H1 (cell line): ENCODE measurements around the gene NUMB. TPM values are rescaled to one million over a fixed set of nuclear protein-coding genes. Genes with fewer than 3 reads are reported as not detected.

ENCODE experiments used
- CTCF ChIA-PET: fragments of 300-600 bp; sonication (Branson Sonifier 250); formaldehyde crosslinking; loops from one replicate; lab custom pipeline; 2021; ENCODE audit not compliant: partially characterized antibody; lab: Charles Lee
- POLR2A ChIA-PET: fragments of 300-600 bp; sonication (Branson Sonifier 250); formaldehyde crosslinking; loops from one replicate; lab custom pipeline; 2021; ENCODE audit warnings: inconsistent platforms; ENCODE audit not compliant: partially characterized antibody; lab: Charles Lee
- DNase-seq, 2 experiments: peaks; one replicate each; pipeline versions ENCODE4 v3.0.0 to v3.0.0-alpha.2; 2010 to 2022; ENCODE audit warnings: low spot score in 2 of 2, low read depth in 1 of 2, mixed read lengths in 1 of 2
- FAIRE-seq: peaks from 2 replicates; lab custom pipeline; 2011; peaks lifted over from hg19 to GRCh38; lab: Jason Lieb, UNC
- H2AFZ ChIP-seq: 2 replicates; pipeline ENCODE4 v1.8.1; 2012; ENCODE audit warnings: low read length, inconsistent platforms
- H2AK5ac ChIP-seq: 2 replicates; pipeline ENCODE4 v1.6.1; 2013; ENCODE audit warnings: low read depth, low read length
- H2BK120ac ChIP-seq: replicated peaks from 2 replicates; pipeline ENCODE3; 2013; ENCODE audit warnings: low read depth, low read length, inconsistent platforms
- H2BK12ac ChIP-seq: 2 replicates; pipeline ENCODE4 v1.6.1; 2013; ENCODE audit warnings: low read depth, low read length
- H2BK15ac ChIP-seq: 2 replicates; pipeline ENCODE4 v1.6.1; 2013; ENCODE audit warnings: low read length
- H2BK20ac ChIP-seq: 2 replicates; pipeline ENCODE4 v1.6.1; 2013; ENCODE audit warnings: low read length
- H2BK5ac ChIP-seq: 2 replicates; pipeline ENCODE4 v1.6.1; 2013; ENCODE audit warnings: low read depth, low read length
- H3K14ac ChIP-seq: 2 replicates; pipeline ENCODE4 v1.6.1; 2013; ENCODE audit warnings: inconsistent platforms; ENCODE audit not compliant: insufficient read length
- H3K18ac ChIP-seq: 2 replicates; pipeline ENCODE4 v1.6.1; 2013; ENCODE audit warnings: low read length; ENCODE audit errors: extremely low read depth
- H3K23ac ChIP-seq: 2 replicates; pipeline ENCODE4 v1.6.1; 2013; ENCODE audit warnings: inconsistent platforms; ENCODE audit not compliant: insufficient read length
- H3K23me2 ChIP-seq: 2 replicates; pipeline ENCODE4 v1.6.1; 2013; ENCODE audit warnings: low read depth, low read length
- H3K27ac ChIP-seq: 2 replicates; pipeline ENCODE4 v1.6.1; 2011; ENCODE audit warnings: low read depth, low read length, inconsistent platforms
- H3K27me3 ChIP-seq, 4 experiments: replicated peaks in 1 of 4; 1 replicate in 1 of 4; 2 replicates in 3 of 4; pipeline versions ENCODE4 v1.6.1 to v1.8.1; 2011 to 2013; ENCODE audit warnings: low read length in 3 of 4, mild to moderate bottlenecking in 3 of 4, inconsistent platforms in 2 of 4, mixed read lengths in 2 of 4, moderate library complexity in 1 of 4; ENCODE audit not compliant: control insufficient read depth in 3 of 4, insufficient read depth in 3 of 4; ENCODE audit errors: extremely low read depth in 1 of 4
- H3K36me3 ChIP-seq, 4 experiments: 2 replicates each; pipeline versions ENCODE4 v1.6.1 to v1.8.1; 2011 to 2013; ENCODE audit warnings: mild to moderate bottlenecking in 4 of 4, low read length in 3 of 4, moderate library complexity in 2 of 4, control low read depth in 1 of 4, inconsistent platforms in 1 of 4; ENCODE audit not compliant: insufficient read depth in 4 of 4, control insufficient read depth in 2 of 4
- H3K4ac ChIP-seq: replicated peaks from 2 replicates; pipeline ENCODE3; 2013; ENCODE audit warnings: low read length, low read depth, mixed read lengths, inconsistent platforms; ENCODE audit not compliant: insufficient read length
- H3K4me1 ChIP-seq, 4 experiments: replicated peaks in 1 of 4; 1 replicate in 1 of 4; 2 replicates in 3 of 4; pipeline versions ENCODE4 v1.6.1 to v1.8.1; 2011 to 2013; ENCODE audit warnings: low read length in 3 of 4, inconsistent platforms in 2 of 4, mixed read lengths in 1 of 4; ENCODE audit not compliant: insufficient read depth in 4 of 4, control insufficient read depth in 3 of 4
- H3K4me2 ChIP-seq, 2 experiments: 2 replicates each; pipeline versions ENCODE4 v1.6.1 to v1.8.1; 2011 to 2013; ENCODE audit warnings: low read depth in 2 of 2, low read length in 2 of 2, control low read depth in 1 of 2, inconsistent platforms in 1 of 2, mild to moderate bottlenecking in 1 of 2; ENCODE audit not compliant: insufficient read depth in 1 of 2
- H3K4me3 ChIP-seq, 4 experiments: fragments of 200-600, 300-600 bp in 1 of 4; sonication (generic), shearing (Covaris generic), sonication (Bioruptor Twin) in 1 of 4; 2 replicates each; pipeline versions ENCODE4 v1.5.1 to v1.8.1; 2011 to 2016; ENCODE audit warnings: low read length in 4 of 4, low read depth in 3 of 4, control low read depth in 2 of 4, inconsistent platforms in 2 of 4, mild to moderate bottlenecking in 2 of 4, mixed read lengths in 1 of 4, moderate library complexity in 1 of 4; ENCODE audit not compliant: insufficient read depth in 2 of 4; ENCODE audit errors: extremely low read depth in 1 of 4
- H3K56ac ChIP-seq: replicated peaks from 2 replicates; pipeline ENCODE3; 2013; ENCODE audit warnings: low read depth, mild to moderate bottlenecking, mixed read lengths, low read length, inconsistent platforms; ENCODE audit not compliant: insufficient read length
- H3K79me1 ChIP-seq: 2 replicates; pipeline ENCODE4 v1.6.1; 2013; ENCODE audit warnings: low read depth, low read length, control low read depth
- H3K79me2 ChIP-seq, 2 experiments: 2 replicates each; pipeline versions ENCODE4 v1.6.1 to v1.8.1; 2012 to 2013; ENCODE audit warnings: low read length in 2 of 2, mild to moderate bottlenecking in 2 of 2, inconsistent platforms in 1 of 2; ENCODE audit not compliant: insufficient read depth in 2 of 2, control insufficient read depth in 1 of 2
- H3K9ac ChIP-seq, 4 experiments: replicated peaks in 1 of 4; 1 replicate in 1 of 4; 2 replicates in 3 of 4; pipeline versions ENCODE4 v1.6.1 to v1.8.1; 2011 to 2013; ENCODE audit warnings: low read depth in 3 of 4, low read length in 3 of 4, control low read depth in 2 of 4, mild to moderate bottlenecking in 2 of 4, moderate library complexity in 2 of 4, inconsistent platforms in 1 of 4; ENCODE audit errors: extremely low read depth in 1 of 4
- H3K9me3 ChIP-seq, 2 experiments: 2 replicates each; pipeline versions ENCODE4 v1.6.1 to v1.8.1; 2012 to 2013; ENCODE audit warnings: mild to moderate bottlenecking in 2 of 2, moderate library complexity in 2 of 2, control low read depth in 1 of 2, inconsistent platforms in 1 of 2, low read depth in 1 of 2, low read length in 1 of 2, mixed read lengths in 1 of 2; ENCODE audit not compliant: insufficient read depth in 2 of 2
- H4K20me1 ChIP-seq, 2 experiments: replicated peaks in 1 of 2; 2 replicates each; pipeline versions ENCODE3 to v1.8.1; 2011 to 2013; ENCODE audit warnings: inconsistent platforms in 2 of 2, low read length in 2 of 2, mild to moderate bottlenecking in 1 of 2; ENCODE audit not compliant: insufficient read depth in 2 of 2, control insufficient read depth in 1 of 2
- H4K5ac ChIP-seq: 2 replicates; pipeline ENCODE4 v1.6.1; 2013; ENCODE audit warnings: low read length, low read depth, mixed read lengths, inconsistent platforms; ENCODE audit not compliant: insufficient read length
- H4K8ac ChIP-seq: 2 replicates; pipeline ENCODE4 v1.8.0; 2013; ENCODE audit warnings: mild to moderate bottlenecking, moderate library complexity, low read length, inconsistent platforms; ENCODE audit not compliant: insufficient read depth; ENCODE audit errors: extremely low read depth
- H4K91ac ChIP-seq: replicated peaks from 2 replicates; pipeline ENCODE3; 2013; ENCODE audit warnings: low read length, mixed read lengths, inconsistent platforms; ENCODE audit not compliant: insufficient read length
- ASH2L ChIP-seq: fragments of 200-600, 300-600 bp; sonication (generic); IDR thresholded peaks from one replicate; pipeline ENCODE4 v1.7.1; 2017; ENCODE audit warnings: low read length
- CEBPB ChIP-seq: IDR thresholded peaks from 2 replicates; pipeline ENCODE4 v1.6.1; 2012; ENCODE audit warnings: low read depth, low read length
- CREB1 ChIP-seq: IDR thresholded peaks from 2 replicates; pipeline ENCODE4 v1.6.1; 2012; ENCODE audit warnings: inconsistent platforms
- CTBP2 ChIP-seq: IDR thresholded peaks from 2 replicates; pipeline ENCODE4 v1.7.0; 2011; ENCODE audit warnings: borderline replicate concordance, mild to moderate bottlenecking, moderate library complexity, mixed read lengths, low read length; ENCODE audit not compliant: insufficient read depth, insufficient read length
- FOSL1 ChIP-seq: IDR thresholded peaks from 2 replicates; pipeline ENCODE4 v1.6.1; 2011; ENCODE audit warnings: mild to moderate bottlenecking, low read depth, low read length, moderate library complexity; ENCODE audit not compliant: insufficient read depth
- JUN ChIP-seq: IDR thresholded peaks from 2 replicates; pipeline ENCODE4 v1.6.1; 2011; ENCODE audit warnings: low read depth, mild to moderate bottlenecking, improper control_type of control experiment, low read length
- KDM1A ChIP-seq: fragments of 200-600, 300-600 bp; sonication (generic); IDR thresholded peaks from 2 replicates; pipeline ENCODE4 v1.7.1; 2016; ENCODE audit warnings: mild to moderate bottlenecking, low read length, borderline replicate concordance
- MAFK ChIP-seq: IDR thresholded peaks from 2 replicates; pipeline ENCODE4 v1.6.1; 2012; ENCODE audit warnings: low read depth, mild to moderate bottlenecking, improper control_type of control experiment, low read length
- NRF1 ChIP-seq: IDR thresholded peaks from 2 replicates; pipeline ENCODE4 v1.6.1; 2011; ENCODE audit warnings: mild to moderate bottlenecking, low read depth, low read length, improper control_type of control experiment
- PHF8 ChIP-seq: fragments of 200-600 bp; sonication (generic); conservative IDR thresholded peaks from 2 replicates; pipeline ENCODE4 v1.7.1; 2012; ENCODE audit warnings: low read depth, mild to moderate bottlenecking, inconsistent platforms, low read length, moderate library complexity
- RAD21 ChIP-seq, 2 experiments: IDR thresholded peaks in 1 of 2; conservative IDR thresholded peaks in 1 of 2; 2 replicates each; pipeline ENCODE4 v1.6.1; 2011; ENCODE audit warnings: low read depth in 2 of 2, low read length in 2 of 2, improper control_type of control experiment in 1 of 2, inconsistent platforms in 1 of 2, mild to moderate bottlenecking in 1 of 2, moderate library complexity in 1 of 2
- SRF ChIP-seq: IDR thresholded peaks from 2 replicates; pipeline ENCODE4 v1.6.1; 2011; ENCODE audit warnings: mild to moderate bottlenecking, low read depth, low read length, moderate library complexity
- WGBS, 2 experiments: shearing (Covaris generic) in 1 of 2; methylation state at CpG; one replicate each; pipeline versions ENCODE4 v1.1.6 to v1.1.7; 2013 to 2015; ENCODE audit warnings: low lambda C conversion rate in 2 of 2, mixed read lengths in 2 of 2, inconsistent platforms in 1 of 2, low coverage in 1 of 2, missing lambda C conversion rate in 1 of 2; ENCODE audit not compliant: insufficient replicate concordance in 2 of 2, insufficient coverage in 1 of 2, insufficient read length in 1 of 2; ENCODE audit errors: extremely low coverage in 1 of 2, missing lambda C conversion rate in 1 of 2; 5-methylcytosine and 5-hydroxymethylcytosine counted together
- polyA plus RNA-seq, 7 experiments: library from polyadenylated mRNA; depleted of rRNA in 3 of 7; stranded (reverse) in 5 of 7; unstranded in 2 of 7; fragments of >200 nt in 5 of 7; fragments of 200-250 nt in 2 of 7; gene quantifications; 1 replicate in 5 of 7; 2 replicates in 1 of 7; 4 replicates in 1 of 7; pipeline versions ENCODE4 v1.2.1 to v1.2.3, GENCODE V29; 2011 to 2013; ENCODE audit warnings: missing spikeins in 2 of 7, mixed read lengths in 2 of 7
- total RNA-seq: library from RNA; stranded (reverse); fragmentation: NEBNext Ultra II Directional; extraction: Animal tissue kit (Norgen Biotek cat#: 25700); gene quantifications from 2 replicates; pipeline ENCODE4 v1.2.1, GENCODE V29; 2021

NUMB gene
- total and polyA plus RNA-seq, 2 of the 8 experiments (the other 6 are each of a cell fraction or from before 2014, with no cell fraction given) = 54.3 to 78.1 TPM

DNA sequence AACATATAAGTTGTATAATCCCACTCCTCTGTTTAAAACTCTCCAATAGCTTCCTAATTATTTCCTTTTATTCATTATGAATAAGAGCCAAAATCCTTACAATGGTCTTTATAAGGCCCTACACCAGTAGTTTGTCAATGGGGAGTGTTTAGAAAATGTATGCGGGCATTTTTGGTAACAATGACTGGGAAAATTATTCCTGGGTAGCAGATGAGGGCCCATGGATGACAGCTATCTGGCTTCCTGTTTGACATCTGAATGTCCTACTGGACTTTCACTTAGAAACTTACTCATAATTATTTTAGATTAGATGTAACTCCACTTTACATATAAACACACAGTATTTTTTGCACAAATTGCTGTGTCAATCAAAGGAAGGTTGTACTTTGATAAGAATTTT lies 119.8 kb downstream of the NUMB start:
- H2BK5ac ChIP-seq = no peak overlapping the region
- no peak overlapping the region for H2BK15ac ChIP-seq
- peaks cover 4% of the 10 kb centered on the region for H3K79me1 ChIP-seq
- no peak overlapping the region for H2AK5ac ChIP-seq
- no peak overlapping the region for H3K4me2 ChIP-seq
- no peaks in the 10 kb centered on the region for H3K27me3 ChIP-seq
- WGBS, 2 experiments = 92% methylated on average over 1 of the region's 1 CpG; no CpG with 5 or more reads in 1 of the 2 experiments
- no peak overlapping the region for H2BK12ac ChIP-seq
- TF ChIP-seq CREB1 = no peak
- TF ChIP-seq ASH2L = no peak
- TF ChIP-seq MAFK = no peak
- TF ChIP-seq JUN = no peak
- TF ChIP-seq FOSL1 = no peak
- no peak for TF ChIP-seq KDM1A
- TF ChIP-seq SRF = no peak
- no peak for TF ChIP-seq CEBPB
- TF ChIP-seq NRF1 = no peak
- no peak for TF ChIP-seq CTBP2
- TF ChIP-seq PHF8 = no peak
- TF ChIP-seq RAD21 (IDR thresholded peaks at IDR 0.05 in 1 of 2, conservative IDR thresholded peaks at IDR 0.05 in 1 of 2; ENCODE audit: low read depth in 2 of 2, low read length in 2 of 2) = no peak
- H3K56ac ChIP-seq = no peak overlapping the region
- no peak overlapping the region for H3K23ac ChIP-seq
- no peak overlapping the region for H2AFZ ChIP-seq
- no peak overlapping the region for H3K14ac ChIP-seq
- no peak overlapping the region for H4K91ac ChIP-seq
- peaks cover 0 to 5% (median 4%) of the 10 kb centered on the region in 4 experiments; a peak in 5 of 7 replicates for H3K4me1 ChIP-seq
- H2BK120ac ChIP-seq = no peak overlapping the region
- no peak overlapping the region for H4K8ac ChIP-seq
- H2BK20ac ChIP-seq = no peak overlapping the region
- ChIA-PET POLR2A (interaction anchor here (0.5 kb wide), 1 partner anchor 84 kb away, joined by 3 read pairs; no protein-coding TSS in a partner anchor), CTCF (interaction anchor here (0.6 to 1.3 kb wide), 2 partner anchors 43 to 459 kb away, joined by 5 to 8 read pairs; no protein-coding TSS in a partner anchor)
- no peaks in the 10 kb centered on the region for H3K9me3 ChIP-seq
- H3K9ac ChIP-seq = no peak overlapping the region
- no peak overlapping the region for H3K18ac ChIP-seq
- H3K23me2 ChIP-seq = no peaks in the 10 kb centered on the region
- FAIRE-seq = no peak
- DNase-seq = no peak
- H3K4me3 ChIP-seq = no peak overlapping the region
- peaks cover 3 to 4% of the 10 kb centered on the region in 2 experiments for H4K20me1 ChIP-seq
- no peaks in the 10 kb centered on the region for H3K79me2 ChIP-seq
- H3K36me3 ChIP-seq = no peaks in the 10 kb centered on the region
- H3K27ac ChIP-seq = no peak overlapping the region
- H3K4ac ChIP-seq = no peak overlapping the region
- no peak overlapping the region for H4K5ac ChIP-seq
